PFSK-1 (cell line): ENCODE data around the gene WDR70.
A peak's percentile ranks its signal among the peaks of the same experiment; 100 is the strongest.

Experiments used
- FOXP2 ChIP-seq: optimal IDR thresholded peaks from 2 replicates; pipeline ENCODE3; 2011; ENCODE audit warnings: borderline replicate concordance, control low read depth, inconsistent platforms; ENCODE audit not compliant: insufficient read depth; ENCODE audit errors: extremely low read length, extremely low read depth
- POLR2AphosphoS5 ChIP-seq: IDR thresholded peaks from 2 replicates; pipeline ENCODE4 v1.6.1; 2012; ENCODE audit warnings: low read depth, mild to moderate bottlenecking, control low read depth, low read length, moderate library complexity
- REST ChIP-seq, 2 experiments: IDR thresholded peaks; 2 replicates each; pipeline versions ENCODE4 v1.6.1 to v1.8.0; 2011 to 2012; ENCODE audit warnings: low read depth in 2 of 2, low read length in 2 of 2, control low read depth in 1 of 2, inconsistent platforms in 1 of 2, mild to moderate bottlenecking in 1 of 2, moderate library complexity in 1 of 2; ENCODE audit not compliant: insufficient read depth in 1 of 2
- SIN3A ChIP-seq: IDR thresholded peaks from 2 replicates; pipeline ENCODE4 v1.6.1; 2012; ENCODE audit warnings: mild to moderate bottlenecking, low read length, moderate library complexity, borderline replicate concordance; ENCODE audit not compliant: insufficient read depth
- TAF1 ChIP-seq: IDR thresholded peaks from 2 replicates; pipeline ENCODE4 v1.6.1; 2012; ENCODE audit warnings: low read length, control low read depth, borderline replicate concordance; ENCODE audit not compliant: insufficient read depth

Gene WDR70

GRCh38 chr5:37776826-37777225 lies 397.7 kb downstream of the WDR70 start:
- TF ChIP-seq REST (IDR thresholded peaks at IDR 0.05; ENCODE audit: insufficient read depth in 1 of 2, low read depth in 2 of 2, low read length in 2 of 2) (no peak), TAF1 (no peak), POLR2AphosphoS5 (no peak), FOXP2 (no peak), SIN3A (no peak)

DNA sequence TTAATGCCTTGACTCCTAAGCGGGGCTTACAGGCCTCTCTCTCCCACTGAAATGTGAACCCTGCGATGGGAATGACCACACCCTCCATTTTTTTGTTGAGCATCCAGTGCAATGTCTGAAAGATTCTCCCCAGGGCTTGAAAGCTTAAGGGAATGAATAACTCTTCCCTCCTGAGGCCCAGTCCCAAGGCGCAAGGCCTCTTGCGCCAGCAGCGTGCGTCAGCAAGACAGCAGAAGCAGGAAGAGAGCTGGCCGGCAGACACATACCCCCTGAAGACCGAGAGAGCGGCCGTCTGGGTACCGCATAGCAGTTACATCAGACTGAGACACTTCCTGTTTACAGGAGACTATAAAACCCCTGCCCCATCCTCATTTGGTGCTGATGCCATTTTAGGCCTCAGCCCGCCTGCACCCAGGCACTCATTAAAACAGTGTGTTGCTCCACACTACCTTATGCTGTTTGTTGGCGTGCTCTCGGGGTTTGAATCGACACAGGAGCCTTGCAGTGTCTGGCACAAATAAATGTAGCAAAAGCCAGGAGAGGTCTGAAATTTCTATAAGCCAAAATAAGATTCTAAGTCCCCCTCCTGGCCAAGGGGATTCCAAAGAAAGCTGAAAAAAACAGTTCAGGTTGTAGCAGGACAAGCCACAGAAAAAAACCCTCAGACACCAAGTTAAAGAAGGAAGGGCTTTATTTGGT lies 398.5 kb downstream of the WDR70 start:
- TF ChIP-seq POLR2AphosphoS5 (no peak), FOXP2 (peak; percentile 35), REST (IDR thresholded peaks at IDR 0.05; ENCODE audit: insufficient read depth in 1 of 2, low read depth in 2 of 2, low read length in 2 of 2) (no peak)

GRCh38 chr5:37786416-37786815 lies 407.3 kb downstream of the WDR70 start:
- TF ChIP-seq FOXP2: no peak
- no peak for TF ChIP-seq TAF1
- TF ChIP-seq REST (IDR thresholded peaks at IDR 0.05; ENCODE audit: insufficient read depth in 1 of 2, low read depth in 2 of 2, low read length in 2 of 2): no peak
- no peak for TF ChIP-seq POLR2AphosphoS5
- TF ChIP-seq SIN3A: no peak

DNA sequence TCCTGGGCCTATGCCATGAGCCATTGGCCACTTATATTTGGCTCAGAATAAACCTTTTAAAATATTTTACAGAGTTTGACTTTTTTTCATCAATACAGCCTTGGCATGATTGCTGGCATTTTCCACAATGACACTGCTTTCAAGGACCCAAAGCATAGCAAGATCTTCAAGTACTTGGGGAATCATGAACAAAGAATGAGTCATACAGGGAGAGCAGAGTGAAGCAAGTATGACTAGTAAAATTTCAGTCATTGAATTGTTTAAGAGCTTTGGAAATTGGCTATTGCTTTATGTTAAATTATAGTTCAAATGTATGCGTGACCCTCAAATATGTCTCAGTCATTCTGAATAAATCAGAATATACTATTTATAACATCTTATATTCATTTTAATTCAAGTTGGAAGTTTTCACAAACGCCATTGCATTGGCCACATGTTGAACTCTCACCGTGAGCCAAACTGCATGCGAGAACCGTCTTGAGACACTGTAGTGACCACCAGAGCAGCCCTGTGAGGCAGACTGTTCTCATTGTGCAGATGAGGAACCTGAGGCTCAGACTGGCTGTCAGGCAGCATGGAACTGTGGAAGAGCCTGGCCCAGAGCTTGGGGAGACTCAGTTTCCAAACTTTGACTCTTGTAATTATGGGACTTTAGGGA lies 407.9 kb downstream of the WDR70 start:
- no peak for TF ChIP-seq POLR2AphosphoS5
- TF ChIP-seq FOXP2: no peak
- TF ChIP-seq TAF1: no peak
- TF ChIP-seq SIN3A: no peak
- no peak for TF ChIP-seq REST (IDR thresholded peaks at IDR 0.05; ENCODE audit: insufficient read depth in 1 of 2, low read depth in 2 of 2, low read length in 2 of 2)
